ENCODE measurements around the gene CRPPA.
"Not testable (repeated sequence)": the region's sequence is repeated elsewhere in the genome, so short reads cannot be mapped to it uniquely, and the experiment has no call there.

Gene CRPPA

GRCh38 chr7:16397501-16398145 is 23.7 kb downstream of the CRPPA start:
- Mint-ChIP-seq H3K36me3 (ENCODE audit: low read depth) (peaks cover 16% of the 10 kb centered on the region), H3K27me3 (no peaks in the 10 kb centered on the region), H3K9me3 (peaks cover 55% of the 10 kb centered on the region), H3K4me1 (ENCODE audit: low read depth) (no peaks in the 10 kb centered on the region), H3K27ac (no peak overlapping the region), H3K4me3 (no peak overlapping the region)
- DNase-seq, result no peak

GRCh38 chr7:16396766-16397500 is 24.4 kb downstream of the CRPPA start:
- no peak overlapping the region for H3K27ac Mint-ChIP-seq
- H3K27me3 Mint-ChIP-seq, result no peaks in the 10 kb centered on the region

GRCh38 chr7:16395121-16395520 is 26.2 kb downstream of the CRPPA start:
- H3K27ac Mint-ChIP-seq, result no peak overlapping the region
- H3K9me3 Mint-ChIP-seq, result peaks cover 39% of the 10 kb centered on the region
- no peaks in the 10 kb centered on the region for H3K4me1 Mint-ChIP-seq (ENCODE audit: low read depth)
- DNase-seq, result no peak
- no peak overlapping the region for H3K4me3 Mint-ChIP-seq
- no peaks in the 10 kb centered on the region for H3K27me3 Mint-ChIP-seq
- H3K36me3 Mint-ChIP-seq (ENCODE audit: low read depth), result peaks cover 3% of the 10 kb centered on the region

More at GRCh38 chr7:16396766-16397500, 24.4 kb downstream of the CRPPA start:
- H3K4me1 Mint-ChIP-seq (ENCODE audit: low read depth), result no peaks in the 10 kb centered on the region
- H3K4me3 Mint-ChIP-seq, result no peak overlapping the region
- peaks cover 9% of the 10 kb centered on the region for H3K36me3 Mint-ChIP-seq (ENCODE audit: low read depth)
- DNase-seq, result no peak
- H3K9me3 Mint-ChIP-seq, result peaks cover 48% of the 10 kb centered on the region

GRCh38 chr7:16393862-16394422 is 27.4 kb downstream of the CRPPA start:
- Mint-ChIP-seq H3K4me1 (ENCODE audit: low read depth) (no peaks in the 10 kb centered on the region), H3K4me3 (no peak overlapping the region), H3K9me3 (peaks cover 35% of the 10 kb centered on the region), H3K27ac (no peak overlapping the region), H3K27me3 (no peaks in the 10 kb centered on the region), H3K36me3 (ENCODE audit: low read depth) (peaks cover 2% of the 10 kb centered on the region)
- no peak for DNase-seq

- no peaks in the 10 kb centered on the region for H3K27me3 Mint-ChIP-seq
- H3K36me3 Mint-ChIP-seq (ENCODE audit: low read depth), result peaks cover 1% of the 10 kb centered on the region
- no peak overlapping the region for H3K4me3 Mint-ChIP-seq
- H3K4me1 Mint-ChIP-seq (ENCODE audit: low read depth), result no peaks in the 10 kb centered on the region
- DNase-seq, result no peak
- H3K9me3 Mint-ChIP-seq, result peaks cover 32% of the 10 kb centered on the region
- no peak overlapping the region for H3K27ac Mint-ChIP-seq
Measured at GRCh38 chr7:16392990-16393523, 28.3 kb downstream of the CRPPA start.

GRCh38 chr7:16383786-16384185 is 37.6 kb downstream of the CRPPA start:
- not testable (repeated sequence) for H3K36me3 Mint-ChIP-seq (ENCODE audit: low read depth); H3K4me1 Mint-ChIP-seq (ENCODE audit: low read depth); DNase-seq; H3K27me3 Mint-ChIP-seq; H3K4me3 Mint-ChIP-seq; H3K27ac Mint-ChIP-seq
- H3K9me3 Mint-ChIP-seq, result peaks cover 13% of the 10 kb centered on the region

GRCh38 chr7:16383103-16383502 is 38.2 kb downstream of the CRPPA start:
- H3K4me1 Mint-ChIP-seq (ENCODE audit: low read depth); H3K27me3 Mint-ChIP-seq; DNase-seq; H3K27ac Mint-ChIP-seq; H3K36me3 Mint-ChIP-seq (ENCODE audit: low read depth); H3K4me3 Mint-ChIP-seq: not testable (repeated sequence)
- peaks cover 13% of the 10 kb centered on the region for H3K9me3 Mint-ChIP-seq

Data from activated T-cell treated with anti-CD3 and anti-CD28 coated beads, Interleukin-2, amount 50 U/mL, for 24 hours (primary cell).